GM18507 (cell line): ENCODE data around the gene PORCN.

Source experiments
- DNase-seq: peaks from one replicate; pipeline ENCODE4 v3.0.0; 2011; ENCODE audit warnings: low read depth; ENCODE audit not compliant: insufficient read length; ENCODE audit errors: extremely low spot score
- FAIRE-seq: peaks from 2 replicates; lab custom pipeline; 2011; peaks lifted over from hg19 to GRCh38; lab: Jason Lieb, UNC

The PORCN gene

DNA sequence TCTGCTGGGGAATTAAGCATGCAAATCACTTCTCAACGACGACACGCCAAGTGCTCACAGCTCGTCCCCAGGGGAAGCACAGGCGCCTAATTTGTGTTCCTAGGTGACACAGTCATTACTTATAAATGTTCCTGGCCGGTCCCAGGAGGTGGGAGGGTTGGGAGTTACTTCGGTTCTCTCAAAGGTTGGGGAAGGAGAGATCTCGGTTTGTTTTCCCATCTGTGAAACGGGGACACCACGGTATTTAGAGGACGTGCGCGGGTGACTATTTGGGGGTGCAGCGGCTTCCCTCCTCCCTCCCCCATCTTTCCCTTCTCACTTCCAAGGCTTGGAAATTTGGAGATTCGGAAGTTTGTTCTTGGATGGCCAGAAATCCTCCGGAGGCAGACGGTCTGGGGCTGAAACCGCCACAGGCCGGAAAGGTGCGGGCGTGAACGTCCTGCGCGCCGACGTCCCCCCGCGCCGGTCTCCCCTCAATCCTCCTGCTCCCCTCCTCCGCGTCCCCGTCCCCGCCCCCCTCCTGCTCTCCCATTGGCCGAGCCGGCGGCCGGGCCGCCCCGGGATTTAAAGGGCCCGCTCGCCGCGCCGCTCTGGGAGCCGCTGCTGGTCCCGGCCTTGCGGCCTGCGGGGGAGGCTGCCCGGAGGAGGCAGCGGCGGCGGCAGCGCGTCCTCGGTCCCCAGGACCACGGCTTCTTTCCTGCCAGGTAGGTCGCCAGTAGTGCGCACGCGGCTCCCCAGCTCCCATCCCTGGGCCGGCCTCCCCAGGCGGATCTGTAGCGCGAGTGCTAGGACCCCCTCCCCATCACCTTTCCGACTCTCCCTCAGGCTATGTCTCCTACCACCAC, at the start of gene PORCN:
Gene PORCN (plus strand): TSS at position 593 of the 845 bp plus-strand sequence. CDS start 829 bp downstream, outside the sequence.
- peak; percentile 92 for FAIRE-seq
- peak; percentile 83 for DNase-seq

DNA sequence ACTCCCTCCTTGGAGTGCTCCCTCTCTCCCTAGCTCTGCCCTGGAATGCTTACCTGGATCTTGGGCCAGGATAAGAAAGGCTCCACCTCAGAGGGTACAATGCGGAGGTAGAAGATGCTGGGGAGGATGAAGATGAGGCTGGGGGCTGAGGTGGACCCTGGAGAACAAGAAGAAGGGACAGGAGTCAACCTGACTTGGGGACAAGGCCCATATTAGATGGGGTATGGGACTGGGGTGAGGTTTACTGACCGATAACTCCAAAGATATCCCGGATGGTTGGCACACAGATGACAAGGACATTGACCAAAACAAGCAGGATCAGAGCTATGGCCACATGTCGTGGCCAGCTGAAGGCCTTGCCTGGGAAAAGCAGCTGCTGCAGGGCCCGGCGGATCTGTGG, 49.3 kb upstream of the PORCN start:
- DNase-seq (no peak), FAIRE-seq (no peak)

DNA sequence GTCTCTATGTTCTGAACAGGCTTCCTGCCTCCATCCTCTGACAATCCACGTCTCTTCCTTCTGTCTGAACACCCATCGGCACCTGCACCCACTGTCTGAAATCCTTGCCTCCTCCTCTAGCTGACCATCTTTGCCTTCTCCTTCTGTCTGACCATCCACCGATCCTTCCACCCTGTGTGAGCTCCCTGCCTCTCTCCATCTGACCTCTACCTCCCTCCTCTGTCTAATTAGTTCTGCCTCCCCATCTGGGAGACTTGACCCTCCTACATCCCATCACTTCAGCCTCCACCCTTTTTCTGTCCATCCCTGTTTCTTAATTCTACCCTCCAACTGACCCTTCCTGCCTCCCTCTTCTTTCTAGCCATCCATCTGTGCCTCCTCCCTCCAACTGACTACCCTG, 48.8 kb upstream of the PORCN start:
- DNase-seq (no peak), FAIRE-seq (no peak)

DNA sequence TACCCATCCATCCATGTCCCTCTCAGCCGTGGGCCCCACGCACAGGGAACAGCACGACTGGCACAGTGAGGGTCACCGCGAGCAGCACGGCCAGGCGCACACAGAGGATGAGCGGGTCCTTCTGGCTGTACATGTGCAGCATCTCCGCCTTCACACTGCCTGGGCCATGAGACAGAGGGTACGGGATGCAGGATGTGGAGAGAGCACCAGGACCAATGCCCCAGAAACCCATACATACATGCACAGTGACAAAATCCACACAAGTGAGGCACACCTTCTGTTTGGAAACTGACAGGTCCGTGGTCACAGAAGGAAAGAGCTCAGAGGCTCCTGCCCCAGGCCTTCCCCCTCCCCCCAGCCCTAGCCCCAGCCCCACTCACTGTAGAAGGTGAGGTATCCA, 48.2 kb upstream of the PORCN start:
- no peak for DNase-seq
- FAIRE-seq = no peak

DNA sequence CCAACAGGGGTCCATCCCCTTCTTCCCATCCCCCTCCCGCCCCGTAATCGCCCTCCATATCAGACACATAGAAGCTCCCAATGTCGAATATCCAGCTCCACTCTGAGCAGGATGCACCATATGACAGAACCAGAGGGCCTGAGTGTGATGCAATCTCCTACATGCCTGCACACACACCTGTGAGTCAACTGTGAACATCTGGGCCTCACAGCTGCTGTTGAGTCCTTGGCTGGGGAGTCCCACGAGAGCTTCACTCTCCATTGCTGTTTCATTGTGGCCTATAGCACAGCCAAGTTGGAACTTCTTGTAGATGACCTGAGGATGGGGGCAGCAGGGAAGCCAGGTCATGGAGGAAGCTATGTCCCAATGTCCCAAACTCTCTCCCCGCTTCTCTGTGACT, 47.0 kb upstream of the PORCN start:
- DNase-seq = no peak
- peak; percentile 29 for FAIRE-seq

DNA sequence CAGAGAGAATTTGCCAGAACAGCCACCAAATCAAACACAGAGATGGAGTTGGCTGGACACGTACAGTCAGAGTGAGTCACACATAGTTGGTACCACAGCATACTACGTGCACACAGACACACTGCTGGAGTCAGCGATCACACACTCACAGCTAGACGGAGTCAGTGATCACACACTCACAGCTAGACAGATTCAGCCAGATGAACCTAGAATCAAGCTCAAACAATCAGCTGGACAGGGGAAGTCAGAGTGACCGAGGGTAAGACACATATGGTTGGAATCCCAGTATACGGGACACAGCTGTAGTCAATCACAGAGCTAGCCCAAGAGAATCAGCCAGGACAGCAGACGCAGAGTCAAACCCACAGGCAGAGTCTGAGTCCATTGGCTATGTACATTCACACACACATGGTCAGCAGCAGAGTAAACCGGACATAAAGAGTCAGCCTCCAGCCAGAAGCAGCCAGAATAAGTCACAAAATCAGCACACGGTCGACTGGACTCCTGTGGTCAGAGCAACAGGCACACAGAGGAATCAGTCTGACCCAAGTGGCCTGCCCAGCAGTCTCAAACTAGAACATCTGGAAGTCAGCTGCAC, 43.4 kb upstream of the PORCN start:
- DNase-seq = no peak
- FAIRE-seq = no peak

DNA sequence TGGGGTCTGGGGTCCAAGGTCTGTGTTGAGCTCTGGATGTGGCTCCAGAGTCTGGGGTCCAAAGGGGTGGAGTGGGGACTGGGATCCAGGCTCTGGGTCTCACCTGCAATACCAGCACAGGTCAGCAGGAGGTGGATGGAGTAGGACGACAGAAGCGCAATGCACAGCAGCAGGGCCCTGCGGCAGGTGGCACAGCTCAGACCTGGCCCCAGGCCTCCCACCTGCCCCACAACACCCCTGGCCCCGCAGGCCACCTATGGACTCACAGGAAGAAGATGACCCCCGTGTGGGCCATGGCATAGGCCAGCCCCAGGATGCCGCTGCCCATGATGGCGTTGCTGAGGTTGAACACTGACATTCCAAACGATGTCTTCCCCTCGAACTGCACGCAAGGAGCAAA, 42.1 kb upstream of the PORCN start:
- DNase-seq (no peak), FAIRE-seq (no peak)

DNA sequence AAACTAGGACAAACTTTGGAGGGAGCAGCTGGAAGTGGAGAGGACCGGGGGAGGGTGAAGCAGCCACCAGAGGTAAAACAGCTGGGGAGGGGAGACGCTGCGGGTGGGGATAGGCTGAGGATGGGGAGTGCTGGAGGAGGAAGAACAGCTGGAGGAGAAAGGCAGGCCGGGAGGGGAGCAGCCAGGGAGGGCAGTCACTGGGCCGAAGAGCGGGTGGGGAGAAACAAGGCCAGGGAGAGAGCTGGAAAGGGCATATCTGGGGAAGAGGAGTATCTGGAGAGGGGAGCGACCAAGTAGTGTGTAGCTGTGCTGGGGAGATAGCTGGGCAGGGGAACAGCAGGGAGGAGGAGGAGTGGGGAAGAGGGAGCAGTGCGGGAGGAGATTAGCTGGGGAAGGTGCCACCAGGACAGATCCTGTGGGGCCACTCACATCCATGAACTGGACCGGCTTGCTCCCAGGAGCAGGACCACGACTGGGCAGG, 41.5 kb upstream of the PORCN start:
- FAIRE-seq (no peak), DNase-seq (no peak)

DNA sequence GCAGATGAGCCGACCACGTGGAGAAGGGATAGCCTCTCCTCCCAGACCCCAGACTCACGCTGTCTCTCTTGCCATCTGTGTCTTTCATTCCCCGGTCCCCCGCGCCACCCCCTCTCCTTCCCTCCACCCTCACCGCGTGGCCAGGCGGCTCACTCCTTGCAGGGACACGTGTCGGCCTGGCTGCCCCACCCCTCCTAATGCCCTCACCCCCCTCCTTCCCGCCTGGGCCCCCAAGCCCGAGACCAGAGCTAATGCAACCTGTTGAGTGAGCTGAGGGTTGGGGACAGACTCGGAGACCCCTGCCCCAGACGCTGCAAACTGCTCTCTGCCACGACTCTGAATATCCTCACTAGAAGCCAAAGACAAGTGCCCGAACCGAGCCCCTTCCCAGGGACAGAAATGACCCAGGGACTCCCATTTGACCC, 40.5 kb upstream of the PORCN start:
- no peak for FAIRE-seq

DNA sequence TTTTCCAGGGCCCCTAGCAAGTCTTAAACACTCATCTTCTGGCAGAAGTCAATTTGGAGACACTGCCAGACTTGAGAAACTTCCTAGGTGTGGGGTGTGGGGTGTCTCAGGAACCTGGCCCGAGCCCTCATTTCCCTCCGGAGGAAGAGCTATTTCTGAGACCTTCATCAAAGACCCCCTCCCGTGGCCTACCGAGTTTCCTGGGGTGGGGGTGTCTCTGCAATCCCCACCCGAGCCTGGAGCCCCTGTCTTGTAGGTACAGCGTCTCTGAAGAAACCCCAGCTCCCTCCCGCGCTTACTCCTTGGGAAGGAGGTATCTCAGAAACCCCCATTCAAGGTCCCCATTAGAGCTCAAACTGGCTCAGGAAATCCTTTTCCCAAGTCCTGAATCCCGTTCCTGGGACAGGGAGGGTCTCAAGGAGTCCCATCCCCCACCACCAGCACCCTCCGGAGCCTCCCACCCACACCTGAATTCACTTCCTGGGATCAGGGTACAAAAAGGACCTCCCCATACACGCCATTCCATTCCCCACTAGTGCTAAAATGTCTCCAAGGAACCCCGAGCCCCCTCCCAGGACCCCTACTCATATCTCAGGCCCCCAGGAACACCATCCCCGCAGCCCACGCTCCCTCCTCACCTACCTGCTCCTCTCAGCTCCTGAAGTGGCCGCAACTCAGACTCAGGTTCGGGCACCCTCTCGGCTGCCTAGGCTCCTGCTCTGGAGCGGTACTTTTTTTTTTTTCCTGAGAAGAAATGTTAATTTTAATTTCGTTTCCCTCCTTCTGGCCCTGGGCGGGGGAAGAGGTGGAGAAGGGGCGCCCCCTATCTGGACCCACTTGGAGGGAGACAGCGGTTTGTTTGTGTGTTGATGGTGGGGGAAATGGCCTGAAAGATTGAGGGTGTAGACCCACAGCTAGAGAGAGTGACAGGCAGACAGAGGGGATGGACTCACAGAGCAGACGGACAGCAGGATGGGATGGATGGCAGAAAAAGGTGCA, 39.8 kb upstream of the PORCN start:
- FAIRE-seq (peak; percentile 46), DNase-seq (no peak)

More for the DNA sequence above, 40.5 kb upstream of the PORCN start:
- peak; percentile 28 for DNase-seq

DNA sequence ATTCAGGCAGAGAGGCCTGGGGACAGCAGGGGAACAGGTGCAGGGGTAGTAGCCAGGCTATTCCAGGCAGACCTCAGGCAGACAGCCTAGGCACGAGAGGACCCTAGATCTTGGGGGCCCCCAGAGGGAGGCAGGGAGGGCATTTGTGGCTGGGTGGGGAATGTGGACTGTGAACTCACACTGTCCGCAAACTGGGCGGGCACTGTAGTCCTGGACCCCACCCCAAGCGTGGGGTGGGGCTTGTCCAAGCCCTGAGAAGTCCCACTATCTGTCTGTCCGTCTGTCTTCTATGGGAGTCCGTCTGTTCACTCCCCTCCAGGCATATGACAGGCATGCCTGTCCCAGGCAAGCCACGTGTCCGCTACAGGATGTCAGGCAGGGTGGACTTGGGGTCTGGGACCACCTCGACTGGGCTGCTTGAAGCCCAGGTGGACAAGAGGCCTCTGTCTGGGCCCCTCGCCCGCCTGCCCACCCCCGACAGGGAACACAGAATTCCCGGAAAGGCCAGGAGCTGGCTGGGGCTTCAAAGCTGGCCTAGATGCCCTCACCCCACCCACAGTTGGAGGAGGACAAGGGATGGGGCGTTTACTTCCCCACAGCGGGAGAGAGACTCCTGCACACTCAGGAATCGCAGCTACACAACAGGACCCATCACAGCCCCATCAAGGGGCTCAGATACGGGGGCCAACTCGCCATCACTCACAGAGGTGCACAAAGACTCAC, 38.5 kb upstream of the PORCN start, which contains the start of gene SLC38A5:
Gene SLC38A5 (minus strand): TSS at position 151 of the 723 bp plus-strand sequence. CDS start 2,336 bp downstream, outside the sequence.
- DNase-seq = no peak
- no peak for FAIRE-seq

DNA sequence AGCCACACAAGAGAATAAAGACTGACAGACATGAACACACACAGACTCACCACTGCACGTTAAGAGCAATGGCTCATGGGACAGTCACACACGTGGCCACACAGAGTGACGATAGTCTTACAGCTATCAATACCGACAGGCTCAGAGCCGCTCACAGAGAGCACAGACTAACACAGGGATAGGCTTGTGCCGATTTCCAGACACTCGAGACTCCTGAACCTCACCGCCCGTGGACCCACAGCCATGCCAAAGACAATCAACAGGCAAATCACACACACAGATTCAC, 38.0 kb upstream of the PORCN start:
- FAIRE-seq (no peak), DNase-seq (no peak)

DNA sequence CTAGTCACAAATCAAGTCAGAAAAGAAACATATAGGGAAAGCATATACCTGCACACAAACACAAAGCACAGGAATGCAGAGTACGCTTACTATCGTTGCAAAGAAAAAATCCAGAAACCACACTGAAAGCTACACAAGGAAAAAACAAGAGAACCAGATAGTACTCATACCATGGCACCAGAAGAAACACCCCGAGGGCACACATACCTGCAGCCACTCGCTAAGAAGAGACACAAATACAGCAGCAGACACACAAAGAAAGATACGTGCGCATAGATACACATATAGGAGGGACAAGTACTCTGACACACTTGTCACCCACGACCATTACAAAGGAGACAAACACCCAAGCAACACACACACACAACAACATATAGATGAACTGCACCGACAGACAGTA, 37.3 kb upstream of the PORCN start:
- no peak for DNase-seq
- no peak for FAIRE-seq

DNA sequence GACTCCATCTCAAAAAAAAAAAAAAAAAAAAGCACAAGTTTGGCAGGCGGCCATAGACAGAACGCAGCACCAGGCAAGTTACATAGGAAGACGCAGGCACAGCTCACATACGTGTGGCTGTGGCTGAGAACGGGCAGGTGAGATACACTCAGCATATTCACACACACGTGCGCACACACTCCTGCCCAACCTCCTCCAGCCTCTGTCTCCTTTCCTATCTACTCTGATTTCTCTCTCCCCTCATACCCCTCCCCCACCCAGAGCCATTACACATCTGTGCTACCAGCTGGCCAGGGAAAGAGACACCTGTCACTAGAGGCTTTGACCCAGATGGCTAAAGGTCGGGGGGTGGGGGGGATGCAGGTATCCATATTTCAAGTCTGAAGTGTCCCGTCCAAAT, 36.6 kb upstream of the PORCN start:
- FAIRE-seq (no peak), DNase-seq (no peak)

DNA sequence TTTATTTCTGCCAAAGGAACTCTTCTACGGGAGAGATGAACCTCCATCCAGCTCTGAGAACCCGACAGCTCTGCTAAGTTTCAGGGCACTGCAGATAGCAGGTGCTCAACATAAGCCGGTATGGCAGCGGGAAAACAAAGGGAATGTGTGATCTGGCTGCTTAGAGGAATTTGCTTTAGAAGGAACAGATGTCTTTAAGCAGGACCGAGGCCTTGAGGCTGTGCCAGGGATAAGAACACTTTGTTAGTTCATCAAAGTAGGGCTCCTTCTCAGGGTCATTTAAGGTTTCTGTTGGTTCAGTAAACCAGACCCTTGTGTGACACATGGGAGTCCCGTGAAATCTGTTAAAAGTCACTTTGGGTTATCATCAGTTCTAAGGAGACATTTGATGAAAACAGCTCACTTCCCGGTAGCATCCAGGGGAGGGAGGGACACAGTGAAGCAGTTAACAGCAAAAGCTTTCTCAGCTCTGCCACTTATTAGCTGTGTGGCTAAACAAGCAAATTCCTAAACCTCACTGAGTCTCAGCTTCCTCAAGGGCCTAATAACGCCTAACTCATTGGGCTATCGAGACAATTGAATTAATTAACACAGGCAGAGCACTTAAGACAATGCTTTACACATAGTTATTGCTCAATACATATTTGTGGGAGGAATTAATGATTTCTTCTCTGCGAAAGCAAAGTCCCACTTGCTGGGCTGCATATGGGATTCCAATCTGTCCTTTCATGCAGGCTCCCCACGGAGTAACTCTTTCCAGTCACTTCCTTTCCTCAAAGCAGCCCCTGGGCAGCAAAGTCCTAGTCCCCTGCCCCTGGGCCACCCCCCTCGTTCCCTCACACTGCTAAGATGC, 35.7 kb upstream of the PORCN start:
- DNase-seq (no peak), FAIRE-seq (no peak)

DNA sequence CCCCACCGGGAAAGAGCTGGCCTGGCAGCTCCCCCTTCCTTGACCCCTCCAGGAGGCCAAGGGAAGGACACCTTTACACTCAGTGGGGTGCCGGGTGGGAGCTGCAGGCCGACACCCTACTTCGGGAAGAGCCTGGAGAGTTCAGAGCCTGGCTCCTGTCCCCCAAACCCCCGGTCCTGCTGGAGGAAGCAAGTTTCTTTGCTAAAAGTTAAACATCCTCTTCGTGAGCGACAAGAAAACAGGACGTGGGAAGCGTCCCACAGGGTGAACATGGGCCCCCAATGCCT, 35.1 kb upstream of the PORCN start:
- FAIRE-seq = no peak
- DNase-seq = no peak

DNA sequence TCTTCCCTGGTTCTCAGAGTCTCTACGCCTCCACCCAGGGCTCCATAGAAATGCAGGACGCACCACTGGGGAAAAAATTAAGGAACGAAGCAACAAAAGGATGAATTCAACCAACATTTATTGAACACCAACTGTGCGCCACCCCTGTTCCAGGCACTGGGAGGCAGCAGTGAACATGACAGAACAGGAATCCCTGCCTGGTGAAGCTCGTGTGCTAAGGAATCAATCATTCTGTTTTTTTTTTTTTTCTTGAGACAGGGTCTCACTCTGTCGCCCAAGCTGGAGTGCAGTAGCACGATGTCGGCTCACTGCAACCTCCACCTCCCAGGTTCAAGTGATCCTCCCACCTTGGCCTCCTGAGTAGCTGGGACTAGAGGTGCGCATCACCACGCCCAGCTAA, 34.7 kb upstream of the PORCN start:
- DNase-seq (no peak), FAIRE-seq (peak; percentile 70)

DNA sequence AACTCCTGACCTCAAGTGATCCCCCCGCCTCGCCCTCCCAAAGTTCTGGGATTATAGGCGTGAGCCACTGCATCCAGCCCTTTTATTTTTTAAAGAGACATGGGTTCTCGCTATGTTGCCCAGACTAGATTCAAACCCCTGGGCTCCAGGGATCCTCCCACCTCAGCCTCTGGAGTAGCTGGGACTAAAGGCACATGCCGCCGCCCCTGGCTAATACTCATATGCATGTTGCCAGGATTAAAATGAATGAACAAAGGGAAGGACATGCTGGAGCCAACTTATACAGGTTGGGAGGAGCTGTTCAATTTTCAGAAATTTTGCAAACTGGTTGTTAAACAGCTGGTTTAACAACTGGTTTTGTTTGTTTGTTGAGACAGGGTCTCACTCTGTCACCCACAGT, 34.2 kb upstream of the PORCN start:
- FAIRE-seq = no peak
- no peak for DNase-seq

DNA sequence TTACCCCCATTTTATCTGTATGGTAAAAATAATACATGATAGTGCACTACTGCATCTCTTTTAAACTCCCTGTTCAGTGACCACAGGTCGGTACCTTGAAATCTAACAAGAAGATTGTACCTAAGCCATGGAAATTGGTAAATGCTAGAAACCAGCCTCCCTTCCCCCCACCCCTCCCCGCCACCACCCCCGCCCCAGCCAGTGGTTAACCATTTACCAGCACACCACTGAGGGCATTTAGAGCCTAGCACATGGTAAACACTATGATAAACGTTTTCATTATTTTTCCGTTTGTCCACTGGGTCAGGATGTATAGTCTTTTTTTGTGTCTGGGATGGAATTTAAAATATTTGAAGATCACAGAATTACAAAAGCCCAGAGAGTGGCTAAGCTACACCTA, 33.5 kb upstream of the PORCN start:
- no peak for DNase-seq
- no peak for FAIRE-seq
